Liver (tissue), 3 donors: Measurements from ENCODE around the gene PPP4R4.

ENCODE experiments used
- CTCF ChIP-seq: fragments of 150-350 bp; IDR thresholded peaks from 2 replicates; pipeline ENCODE4 v1.5.1; 2017; ENCODE audit warnings: improper control_type of control experiment, low read depth, low read length; ENCODE audit not compliant: missing input control
- SP1 ChIP-seq: IDR thresholded peaks from 2 replicates; pipeline ENCODE4 v1.6.1; 2018; ENCODE audit warnings: antibody characterized with exemption, mild to moderate bottlenecking
- donor health status: healthy.
- donor health status: healthy.

GRCh38 chr14:94180655-94181271 is 6.6 kb downstream of the PPP4R4 start:
- TF ChIP-seq CTCF: peak; percentile 61
- TF ChIP-seq SP1: peak; percentile 15
